ENCODE results near the gene ANKRD24.
"Not testable (repeated sequence)": the region's sequence is repeated elsewhere in the genome, so short reads cannot be mapped to it uniquely, and the experiment has no call there.

The ANKRD24 gene

DNA sequence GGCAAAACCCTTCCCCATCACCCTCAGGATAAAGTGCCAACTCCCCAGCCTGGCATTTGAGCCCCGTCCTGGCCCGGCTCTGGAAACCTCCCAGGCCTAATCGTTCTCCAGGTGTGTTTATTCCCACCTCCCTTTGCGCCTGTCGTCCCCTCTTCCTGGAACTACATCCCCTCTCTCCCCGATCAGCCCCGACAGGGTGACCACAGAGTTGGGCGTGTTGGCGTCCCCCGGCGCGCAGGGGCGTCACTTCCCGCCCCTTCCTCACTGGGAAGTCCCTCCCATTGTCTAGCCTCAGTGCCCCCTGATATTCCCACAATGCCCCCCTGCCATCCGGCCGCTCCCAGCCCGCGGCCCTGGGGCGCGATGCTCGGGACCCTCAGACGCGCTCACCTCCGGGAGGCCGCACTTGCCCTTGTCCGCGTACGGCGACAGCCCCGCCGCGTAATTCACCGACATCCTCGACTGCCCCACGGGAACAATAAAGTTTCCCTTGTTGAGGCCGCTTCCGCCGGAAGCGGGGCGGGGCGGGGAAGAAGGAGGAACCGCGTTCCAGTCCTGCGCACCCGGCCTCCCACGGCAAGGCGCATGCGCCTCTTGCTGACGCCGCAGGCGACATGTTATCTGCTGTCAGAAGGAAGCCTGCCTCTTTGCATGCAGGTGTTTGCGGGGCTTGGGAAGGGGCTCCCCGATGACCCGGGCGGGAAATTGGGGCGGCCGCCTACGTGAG is at the start of gene ANKRD24, which contains the start of gene SIRT6:
Gene ANKRD24, plus strand, starts transcription at position 606 of the 727 bp plus-strand sequence. CDS start 3,737 bp downstream, outside the sequence.
Gene SIRT6, minus strand, starts transcription at position 480 of the 727 bp plus-strand sequence. Its CDS starts 24 bp downstream, at position 456.
- DNase-seq, result peak; percentile 96 to 97

DNA sequence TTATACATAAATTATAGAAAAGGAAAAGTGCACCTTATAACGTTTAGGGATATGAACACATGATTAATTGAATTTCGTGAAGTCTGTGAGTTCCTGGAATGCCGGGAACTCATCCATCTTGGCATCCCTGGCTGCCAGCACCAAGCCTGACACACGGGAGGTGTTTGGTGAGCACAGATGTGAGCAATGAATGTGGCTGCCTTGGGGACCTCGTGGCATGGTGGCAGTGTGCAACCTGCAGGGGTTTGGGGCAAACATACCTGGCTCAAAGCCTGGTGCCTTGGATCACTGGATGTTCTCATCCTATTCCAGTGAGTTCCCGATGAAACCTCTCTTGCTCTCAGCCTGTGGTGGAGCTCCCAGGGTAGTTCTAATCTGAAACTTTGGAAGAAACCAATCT is 48.1 kb upstream of the ANKRD24 start:
- no peak for DNase-seq

DNA sequence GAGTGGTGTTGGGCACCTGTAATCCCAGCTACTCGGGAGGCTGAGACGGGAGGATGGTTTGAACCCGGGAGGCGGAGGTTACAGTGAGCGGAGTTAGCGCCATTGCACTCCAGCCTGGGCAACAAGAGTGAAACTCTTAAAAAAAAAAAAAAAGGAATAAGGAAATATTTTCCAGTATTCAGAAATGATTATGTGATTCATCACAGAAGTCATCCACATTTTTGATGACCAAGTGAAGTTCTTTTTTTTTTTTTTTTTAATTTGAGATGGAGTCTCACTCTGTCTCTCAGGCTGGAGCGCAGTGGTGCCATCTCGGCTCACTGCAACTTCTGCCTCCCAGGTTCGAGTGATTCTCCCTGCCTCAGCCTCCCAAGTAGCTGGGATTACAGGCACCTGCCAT is 47.1 kb upstream of the ANKRD24 start:
- DNase-seq, result not testable (repeated sequence)

DNA sequence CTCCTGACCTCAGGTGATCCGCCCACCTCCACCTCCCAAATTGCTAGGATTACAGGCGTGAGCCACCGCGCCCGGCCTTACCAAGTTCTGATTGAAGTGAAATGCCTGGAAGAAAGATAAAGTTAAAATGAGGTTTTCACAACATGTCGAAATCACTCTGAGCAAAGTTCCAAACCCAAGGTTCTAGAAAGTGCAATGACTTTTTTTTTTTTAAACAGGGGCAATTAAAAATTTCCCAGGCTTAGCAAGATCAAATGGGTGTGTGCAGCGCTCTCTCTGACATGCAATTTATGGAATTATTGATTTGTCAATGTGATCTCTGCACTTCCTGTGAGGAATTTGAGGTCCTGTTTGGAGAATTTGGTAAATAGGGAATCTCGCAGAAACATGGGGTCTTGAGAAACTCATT is 45.8 kb upstream of the ANKRD24 start:
- DNase-seq, result no peak

DNA sequence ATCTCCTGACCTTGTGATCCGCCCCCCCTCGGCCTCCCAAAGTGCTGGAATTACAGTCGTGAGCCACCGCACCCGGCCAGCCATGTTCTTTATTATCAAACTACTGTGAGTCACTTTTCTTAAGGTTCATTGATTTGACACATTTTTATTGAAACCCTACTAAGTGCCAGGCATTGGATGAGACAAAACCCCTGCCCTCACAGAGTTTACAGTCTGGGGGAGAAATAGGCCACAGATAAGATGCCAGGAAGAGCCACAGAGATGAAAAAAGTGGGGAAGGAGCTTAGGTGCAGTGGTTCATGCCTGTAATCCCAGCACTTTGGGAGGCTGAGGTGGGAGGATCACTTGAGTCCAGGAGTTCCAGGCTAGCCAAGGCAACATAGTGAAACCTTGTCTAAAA is 44.0 kb upstream of the ANKRD24 start:
- no peak for DNase-seq

DNA sequence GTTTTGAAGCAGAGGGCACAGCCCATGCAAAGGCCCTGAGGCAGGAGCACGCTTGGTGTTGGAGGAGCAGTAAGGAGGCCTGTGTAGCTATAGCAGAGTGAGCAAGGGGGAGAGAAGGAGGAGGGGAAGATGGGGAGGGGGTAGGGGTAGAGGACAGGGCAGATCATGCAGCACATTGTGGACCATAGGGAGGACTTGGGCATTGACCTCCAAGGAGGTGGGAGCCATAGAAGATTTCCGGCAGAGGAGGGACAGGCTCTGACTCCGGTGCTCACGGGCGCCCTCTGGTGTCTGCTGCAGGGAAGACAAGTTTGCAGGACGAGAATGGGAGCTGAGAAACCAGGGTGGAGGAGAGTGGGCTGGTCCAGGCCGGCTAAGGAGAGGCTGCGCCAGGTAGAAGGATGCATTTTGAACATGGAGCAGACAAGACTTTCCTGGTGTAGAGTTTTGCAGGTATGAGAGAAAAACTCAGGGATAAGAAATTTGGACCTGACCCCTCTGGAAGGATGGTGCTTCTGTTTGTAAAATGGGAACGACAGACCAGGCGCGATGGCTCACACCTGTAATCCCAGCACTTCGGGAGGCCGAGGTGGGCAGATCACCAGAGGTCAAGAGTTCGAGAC is 42.8 kb upstream of the ANKRD24 start:
- DNase-seq, result peak; percentile 94 to 96

DNA sequence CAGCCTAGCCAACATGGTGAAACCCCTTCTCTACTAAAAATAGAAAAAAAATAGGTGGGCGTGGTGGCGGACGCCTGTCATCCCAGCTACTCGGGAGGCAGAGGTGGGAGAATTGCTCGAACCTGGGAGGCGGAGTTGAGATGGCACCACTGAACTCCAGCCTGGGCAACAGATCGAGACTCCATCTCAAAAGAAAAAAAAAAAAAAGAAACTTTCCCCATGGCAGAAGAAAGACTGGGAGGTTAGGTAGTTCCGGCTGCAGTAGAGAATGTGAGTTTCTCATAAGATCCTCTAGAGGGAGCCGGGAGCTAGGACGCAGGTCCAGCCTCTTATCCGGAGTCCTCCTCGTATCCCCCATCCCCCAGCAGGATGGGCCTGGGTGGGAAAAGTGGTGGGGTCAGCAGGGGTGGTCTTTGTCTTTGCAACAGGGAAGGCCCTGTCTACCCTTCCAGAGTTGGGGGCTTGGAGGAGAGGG is 42.2 kb upstream of the ANKRD24 start:
- peak; percentile 24 to 28 for DNase-seq

DNA sequence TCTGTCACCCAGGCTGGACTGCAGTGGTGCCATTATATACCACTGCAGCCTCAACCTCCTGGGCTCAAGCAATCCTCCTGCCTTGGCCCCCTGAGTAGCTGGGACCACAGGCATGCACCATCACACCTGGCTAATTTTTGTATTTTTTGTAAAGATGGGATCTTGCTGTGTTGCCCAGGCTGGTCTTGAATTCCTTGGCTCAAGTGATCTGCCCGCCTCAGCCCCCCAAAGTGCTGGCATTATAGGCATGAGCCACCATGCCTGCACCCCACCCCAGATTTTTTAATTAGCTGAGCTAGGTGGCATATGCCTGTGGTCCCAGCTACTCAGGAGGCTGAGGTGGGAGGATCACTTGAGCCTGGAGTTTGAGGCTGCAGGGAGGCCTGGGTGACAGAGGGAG is 39.6 kb upstream of the ANKRD24 start:
- not testable (repeated sequence) for DNase-seq

DNA sequence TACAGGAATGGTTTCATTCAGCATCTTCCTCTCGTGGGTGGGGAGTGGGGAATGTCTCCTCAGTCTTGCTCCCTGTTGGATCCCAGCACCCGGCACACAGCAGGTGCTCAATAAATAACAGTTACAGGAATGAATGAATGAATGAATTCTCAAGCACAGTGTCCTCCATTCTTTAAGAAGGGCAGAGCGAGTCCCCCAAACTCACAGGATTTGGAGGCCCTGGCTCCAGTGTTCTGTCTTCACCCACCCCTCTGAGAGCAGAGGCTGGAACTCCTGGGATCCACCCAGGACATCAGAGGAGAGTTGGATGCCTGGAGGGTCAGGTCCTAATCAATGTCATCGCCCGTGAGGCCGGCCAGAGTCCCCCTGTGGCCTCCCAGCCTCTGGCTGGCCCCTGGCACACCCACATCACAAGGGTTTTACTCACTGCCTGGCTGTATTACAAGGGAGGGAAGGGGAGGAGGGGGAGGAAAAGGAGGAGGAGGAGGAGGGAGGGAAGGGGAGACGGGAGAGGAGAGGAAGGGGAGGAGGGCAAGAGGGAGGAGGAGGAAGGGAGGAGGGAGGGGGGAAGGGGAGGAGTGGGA is 37.7 kb upstream of the ANKRD24 start:
- DNase-seq, result no peak

DNA sequence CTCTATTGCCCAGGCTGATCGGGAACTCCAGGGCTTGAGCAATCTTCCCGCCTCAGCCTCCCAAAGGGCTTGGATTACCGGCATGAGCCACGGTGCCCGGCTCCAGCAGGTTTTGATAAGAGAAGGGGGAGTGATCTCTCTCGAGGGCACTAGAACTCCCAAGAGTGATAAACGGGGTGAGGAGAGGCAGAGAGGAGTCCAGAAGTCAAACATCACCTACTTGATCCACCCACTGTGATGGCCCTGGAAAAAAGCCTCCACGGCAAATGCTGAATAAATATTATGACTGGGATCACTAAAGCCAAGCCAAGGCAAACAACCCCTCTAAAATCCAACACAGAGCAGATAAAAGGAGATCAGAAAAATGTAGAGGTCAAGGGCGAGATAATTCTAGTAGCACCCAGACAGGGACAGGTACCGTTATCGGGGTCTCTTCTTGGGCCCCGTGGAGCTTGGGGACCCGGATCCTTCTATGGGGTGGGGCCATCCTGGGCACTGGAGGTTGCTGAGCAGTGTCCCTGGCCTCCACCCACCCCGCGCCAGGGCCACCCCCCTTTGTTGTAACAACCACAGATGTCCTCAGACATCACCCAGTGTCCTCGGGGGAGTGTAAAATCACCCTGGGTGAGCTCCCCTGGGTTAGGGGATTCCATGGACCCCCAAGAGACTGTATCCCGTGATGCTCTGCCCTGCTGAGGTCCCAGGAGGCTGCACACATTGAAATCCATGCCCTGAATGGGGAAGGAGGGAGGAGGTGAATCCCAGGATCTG is 32.8 kb upstream of the ANKRD24 start:
- no peak for DNase-seq

DNA sequence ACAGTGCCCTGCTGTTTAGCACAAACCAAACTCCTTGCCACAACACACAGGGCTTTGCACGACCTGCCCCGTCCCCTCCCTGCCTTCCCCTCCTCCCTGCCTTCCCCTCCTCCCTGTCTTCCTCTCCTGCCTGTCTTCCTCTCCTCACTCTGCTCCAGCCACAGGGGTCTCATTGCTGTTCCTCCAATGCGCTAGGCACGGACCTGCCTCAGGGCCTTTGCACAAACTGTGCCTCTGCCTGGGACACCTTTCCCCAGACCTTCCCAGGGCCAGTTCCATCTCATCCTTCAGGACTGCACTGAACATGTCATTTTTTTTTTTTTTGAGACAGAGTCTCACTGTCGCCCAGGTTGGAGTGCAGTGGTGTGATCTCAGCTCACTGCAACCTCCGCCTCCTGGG is 30.9 kb upstream of the ANKRD24 start:
- DNase-seq, result no peak

DNA sequence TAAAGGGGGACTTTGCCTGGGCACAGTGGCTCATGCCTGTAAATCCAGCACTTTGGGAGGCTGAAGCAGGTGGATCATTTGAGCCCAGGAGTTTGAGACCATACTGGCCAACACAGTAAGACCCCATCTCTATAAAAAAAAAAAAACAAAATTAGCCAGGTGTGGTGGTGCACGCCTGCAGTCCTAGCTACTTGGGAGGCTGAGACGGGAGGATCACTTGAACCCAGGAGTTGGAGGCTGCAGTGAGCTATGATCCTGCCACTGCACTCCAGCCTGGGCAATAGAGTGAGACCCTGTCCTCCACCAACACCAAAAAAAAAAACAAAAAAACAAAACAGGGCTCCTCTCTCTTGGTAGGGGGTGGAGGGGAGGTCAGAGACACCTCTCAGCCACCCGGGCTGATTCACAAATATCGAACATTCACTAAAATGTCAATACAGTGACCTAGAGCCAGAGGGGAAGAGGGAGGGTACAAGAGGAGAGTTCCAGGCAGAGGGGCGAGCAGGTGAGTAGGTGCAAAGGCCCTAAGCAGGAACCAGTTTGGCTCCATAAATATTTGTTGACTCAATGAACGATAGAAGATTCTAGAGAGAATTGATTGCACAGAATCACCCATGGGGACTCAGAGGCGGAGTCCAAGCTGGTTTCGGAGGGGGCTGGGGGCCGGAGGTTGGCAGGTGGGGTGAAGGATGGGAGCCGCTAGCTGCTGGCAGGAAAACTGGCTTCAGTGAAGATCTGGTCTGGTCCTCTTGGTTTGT is 30.1 kb upstream of the ANKRD24 start:
- no peak for DNase-seq

DNA sequence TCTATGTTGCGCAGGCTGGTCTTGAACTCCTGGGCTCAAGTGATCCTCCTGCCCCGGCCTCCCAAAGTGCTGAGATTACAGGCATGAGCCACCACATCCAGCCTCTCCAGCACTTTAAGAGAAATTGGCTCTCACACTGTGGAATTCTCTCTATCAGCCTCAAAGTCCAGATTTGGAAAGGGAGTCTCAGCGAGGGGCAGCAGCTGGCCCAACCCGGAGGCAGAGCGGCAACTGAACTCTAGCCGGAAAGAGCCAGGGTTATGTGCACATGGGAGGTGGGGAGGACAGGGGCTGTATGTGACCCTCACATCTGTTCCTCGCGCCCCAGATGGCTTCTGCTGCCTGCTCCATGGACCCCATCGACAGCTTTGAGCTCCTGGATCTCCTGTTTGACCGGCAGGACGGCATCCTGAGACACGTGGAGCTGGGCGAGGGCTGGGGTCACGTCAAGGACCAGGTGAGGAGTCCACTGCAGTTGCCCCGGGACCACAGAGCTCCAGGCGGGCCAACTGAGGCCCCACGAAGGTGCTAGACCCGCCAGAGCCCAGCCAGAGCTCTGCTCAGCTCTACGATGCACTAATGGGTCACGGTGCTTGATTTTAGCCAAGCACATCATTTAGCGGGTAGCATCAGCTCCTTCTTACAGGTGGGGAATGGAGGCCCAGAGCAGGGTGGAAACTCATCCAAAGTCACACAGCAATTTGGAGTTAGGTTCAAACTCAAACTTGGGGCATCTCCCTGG is 27.7 kb upstream of the ANKRD24 start:
- DNase-seq, result no peak

DNA sequence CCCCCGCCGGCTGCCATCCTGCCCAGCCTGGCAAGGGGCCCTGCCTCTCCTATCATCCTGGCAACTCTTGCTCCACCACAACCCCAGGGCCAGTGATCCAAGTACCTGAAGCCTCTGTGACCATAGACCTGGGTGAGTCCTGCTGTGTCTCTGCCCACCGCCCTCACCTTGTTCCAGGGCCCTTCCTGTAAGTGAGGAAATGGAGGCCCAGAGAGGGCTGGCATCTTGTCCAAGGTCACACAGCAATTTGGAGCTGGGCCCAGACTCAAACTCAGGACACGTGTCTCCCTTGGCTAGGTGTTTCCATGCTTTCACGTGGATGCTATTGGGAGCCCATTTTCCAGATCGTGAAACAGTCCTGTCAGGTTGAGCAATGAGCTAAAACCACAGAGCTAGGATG is 25.3 kb upstream of the ANKRD24 start:
- DNase-seq, result no peak

DNA sequence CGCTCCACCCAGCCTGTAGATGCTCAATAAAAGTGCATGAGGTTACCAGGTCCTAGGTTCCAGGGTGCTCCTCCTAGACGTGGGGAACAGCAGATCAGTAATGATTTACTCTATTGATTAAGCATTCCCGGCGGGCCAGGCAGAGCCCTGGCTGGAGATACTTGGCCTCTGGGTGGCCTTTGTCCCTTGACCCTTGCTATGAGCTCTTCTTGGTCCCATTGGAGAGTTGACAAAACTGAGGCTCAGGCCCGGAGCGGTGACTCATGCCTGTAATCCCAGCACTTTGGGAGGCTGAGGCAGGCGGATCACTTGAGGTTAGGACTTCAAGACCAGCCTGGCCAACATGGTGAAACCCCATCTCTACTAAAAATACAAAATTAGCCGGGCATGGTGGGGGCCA is 24.5 kb upstream of the ANKRD24 start:
- not testable (repeated sequence) for DNase-seq

DNA sequence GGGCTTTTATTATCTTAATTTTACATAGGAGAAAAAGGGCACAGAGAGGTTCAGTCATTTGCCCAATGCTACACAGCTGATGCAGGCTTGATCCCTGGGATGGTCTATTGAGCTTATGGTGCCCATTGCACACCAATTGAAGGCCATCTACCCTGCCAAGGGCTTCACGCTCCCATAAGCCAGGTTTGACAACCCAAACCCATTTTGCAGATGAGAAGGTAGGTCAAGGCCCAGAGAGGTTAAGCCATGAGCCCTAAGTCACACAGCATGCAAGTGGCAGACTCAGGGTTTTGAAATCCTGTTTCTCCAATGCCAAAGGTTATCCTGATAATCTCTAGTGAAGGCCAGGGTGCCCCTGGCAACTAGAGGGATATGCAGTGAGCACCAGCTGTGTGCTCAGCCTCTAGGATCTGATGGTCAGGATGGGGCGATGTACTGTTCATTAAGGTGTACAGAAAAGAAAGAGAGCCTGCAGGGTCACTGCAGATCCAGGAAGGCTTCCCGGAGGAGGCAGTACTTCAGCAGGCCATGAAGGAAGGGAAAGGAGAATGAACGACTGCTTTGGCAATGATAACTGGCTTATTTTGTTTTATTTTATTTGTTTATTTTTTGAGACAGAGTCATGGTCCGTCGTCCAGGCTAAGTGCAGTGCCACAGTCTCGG is 20.9 kb upstream of the ANKRD24 start:
- DNase-seq, result no peak

DNA sequence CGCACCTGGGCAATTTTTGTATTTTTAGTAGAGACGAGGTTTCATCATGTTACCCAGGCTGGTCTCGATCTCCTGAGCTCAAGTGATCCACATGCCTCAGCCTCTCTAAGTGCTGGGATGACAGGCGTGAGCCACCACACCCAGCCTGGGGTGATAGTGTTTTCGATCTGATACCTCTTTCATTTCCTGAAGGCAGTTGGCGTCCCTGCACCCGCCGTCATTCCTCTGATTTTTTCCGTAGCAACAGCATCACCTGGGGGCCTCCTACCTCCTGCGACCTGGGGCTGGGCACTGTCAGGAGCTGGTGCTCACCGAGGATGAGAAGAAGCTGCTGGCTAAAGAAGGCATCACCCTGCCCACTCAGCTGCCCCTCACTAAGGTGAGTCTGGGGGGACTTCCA is 18.2 kb upstream of the ANKRD24 start:
- no peak for DNase-seq

DNA sequence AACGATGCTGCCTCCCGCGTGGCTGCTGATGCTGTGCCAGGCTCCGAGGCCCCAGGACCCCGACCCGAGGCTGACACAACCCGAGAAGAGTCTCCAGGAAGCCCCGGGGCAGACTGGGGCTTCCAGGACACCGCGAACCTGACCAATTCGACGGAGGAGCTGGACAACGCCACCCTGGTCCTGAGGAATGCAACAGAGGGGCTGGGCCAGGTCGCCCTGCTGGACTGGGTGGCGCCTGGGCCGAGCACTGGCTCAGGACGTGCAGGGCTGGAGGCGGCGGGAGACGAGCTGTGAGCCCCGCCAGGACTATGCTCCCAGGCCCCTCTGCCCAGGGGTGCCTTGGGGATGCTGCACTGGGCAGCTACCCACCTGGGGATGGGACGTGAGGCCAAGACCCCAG is 10.8 kb upstream of the ANKRD24 start:
- DNase-seq, result no peak

DNA sequence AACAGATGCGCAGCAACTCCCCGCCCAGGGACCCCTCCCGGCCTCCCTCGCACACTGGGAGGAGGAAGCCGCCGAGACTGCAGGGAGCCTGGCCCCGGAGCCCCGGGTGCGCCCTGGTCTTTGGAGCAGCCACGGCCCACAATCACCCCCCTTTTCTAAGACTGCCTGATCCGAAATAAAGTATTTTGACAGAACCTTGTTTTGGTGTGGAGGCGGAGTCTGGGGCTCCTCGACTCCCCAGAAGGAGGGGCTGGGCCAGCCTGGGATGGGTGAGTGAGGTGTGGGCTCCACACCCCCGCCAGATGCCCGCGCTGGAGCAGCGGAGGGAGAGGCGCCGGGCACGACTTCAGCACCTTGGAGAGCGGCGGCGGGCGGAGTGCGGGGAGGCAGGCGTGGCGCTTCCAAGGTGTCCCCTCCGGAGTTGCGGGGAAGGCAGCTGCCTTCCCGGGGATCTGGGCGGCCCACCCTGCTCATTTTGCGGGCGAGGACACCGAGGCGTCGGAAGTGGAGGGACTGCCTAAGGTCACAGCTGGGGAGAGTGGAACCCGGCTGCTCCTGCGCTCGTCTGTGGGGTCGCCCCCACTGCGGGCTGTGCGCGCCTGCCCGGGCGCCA is 9.5 kb upstream of the ANKRD24 start:
- DNase-seq, result peak; percentile 75 to 77

DNA sequence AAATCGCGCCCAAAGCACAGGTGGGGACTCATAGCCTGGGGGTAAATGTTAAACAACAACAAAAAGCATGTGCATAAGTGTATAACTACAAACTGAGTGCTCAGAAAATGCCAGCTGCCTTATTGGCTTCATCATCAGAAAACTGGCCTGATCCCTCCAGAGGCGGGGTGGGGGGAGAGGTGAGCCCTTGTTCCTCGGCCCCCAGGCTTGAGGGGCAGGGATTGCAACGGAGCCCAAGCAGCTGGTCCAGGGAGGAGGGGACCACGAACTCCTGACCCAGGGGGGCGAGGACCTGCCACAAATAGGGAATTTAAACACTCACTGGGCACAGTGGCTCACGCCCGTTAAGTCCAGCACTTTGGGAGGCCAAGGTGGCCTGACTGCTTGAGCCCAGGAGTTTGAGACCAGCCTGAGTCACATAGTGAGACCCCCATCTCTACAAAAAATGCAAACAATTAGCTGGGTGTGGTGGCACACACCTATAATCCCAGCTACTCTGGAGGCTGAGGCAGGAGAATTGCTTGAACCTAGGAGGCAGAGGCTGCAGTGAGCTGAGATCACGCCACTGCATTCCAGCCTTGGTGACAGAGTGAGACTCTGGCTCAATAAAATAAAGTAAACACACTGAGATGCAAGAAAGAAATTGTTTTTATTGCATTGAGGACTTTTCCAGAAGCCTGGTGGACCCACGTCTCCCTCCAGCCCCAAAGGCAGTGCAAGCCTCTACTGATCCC is 8.8 kb upstream of the ANKRD24 start:
- DNase-seq, result no peak
